ENCODE measurements around the gene HOXD10. TPM values are rescaled to one million over a fixed set of nuclear protein-coding genes. Genes with fewer than 3 reads are reported as not detected.

HOXD10 gene
- total RNA-seq, 2 experiments from 2014 or later, result not detected

- ChIA-PET CTCF (interaction anchor here (0.7 to 1.7 kb wide), 3 partner anchors 475 to 1015 kb away, joined by 3 read pairs; no protein-coding TSS in a partner anchor), POLR2A (interaction anchor here (1.0 to 1.3 kb wide), 2 partner anchors 11 to 16 kb away, joined by 3 read pairs; partner anchors contain the start of gene HOXD9)
- Mint-ChIP-seq H3K27ac (no peak overlapping the region), H3K9me3 (peaks cover 2% of the 10 kb centered on the region), H3K36me3 (ENCODE audit: low read depth) (no peaks in the 10 kb centered on the region), H3K4me3 (no peak overlapping the region), H3K4me1 (ENCODE audit: low read depth) (peaks cover 51% of the 10 kb centered on the region), H3K27me3 (peaks cover 88% of the 10 kb centered on the region)
- ATAC-seq (ENCODE audit: poor library complexity) (no peak), DNase-seq (no peak)
- peaks cover 44% of the 10 kb centered on the region for H3K4me1 ChIP-seq (ENCODE audit: insufficient read depth, low read length)
- H3K4me3 ChIP-seq (ENCODE audit: low read length), result no peak overlapping the region
- TF ChIP-seq CTCF (IDR thresholded peaks at IDR 0.05), result no peak
- intact Hi-C loops (cut with DNase I, micrococcal nuclease), result loop anchor here in 1 of 2 experiments (5.0 to 10.0 kb wide), 2 partner anchors 46 to 1281 kb away; no protein-coding TSS in a partner anchor
- H3K27me3 ChIP-seq (ENCODE audit: control insufficient read depth in 1 of 2, insufficient read depth in 2 of 2, low read length in 2 of 2), result peaks cover 82 to 92% of the 10 kb centered on the region in 2 experiments
- H3K36me3 ChIP-seq (ENCODE audit: insufficient read depth, low read length), result no peaks in the 10 kb centered on the region
- H3K27ac ChIP-seq (ENCODE audit: low read depth in 1 of 2, low read length in 2 of 2), result no peak overlapping the region
- H3K9me3 ChIP-seq (ENCODE audit: control insufficient read depth in 1 of 2, insufficient read depth in 1 of 2, low read length in 2 of 2), result peaks cover 8 to 33% of the 10 kb centered on the region in 2 experiments
Measured at GRCh38 chr2:176133389-176133788, 16.8 kb downstream of the HOXD10 start.

DNA sequence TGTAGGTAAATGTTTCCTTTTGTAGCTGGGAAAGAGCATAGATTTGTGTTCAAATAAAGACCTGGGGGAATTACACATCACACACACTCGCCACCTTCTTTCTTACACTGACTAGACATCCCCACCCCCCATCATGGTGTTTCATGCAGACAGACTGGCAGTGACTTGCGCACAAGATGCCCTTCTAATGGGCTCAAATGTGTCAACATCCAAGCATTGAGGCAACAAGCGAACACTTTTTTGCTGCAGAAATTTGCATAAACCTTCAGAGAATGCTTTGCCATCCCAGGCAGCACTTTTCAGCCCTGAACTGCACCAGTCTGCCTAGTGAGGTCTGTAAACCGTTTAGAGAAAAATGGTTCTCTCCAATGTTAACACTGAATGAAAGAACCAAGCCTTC is 17.5 kb downstream of the HOXD10 start:
- ATAC-seq (ENCODE audit: poor library complexity) (no peak), DNase-seq (no peak)
- Histone ChIP-seq H3K27me3 (ENCODE audit: control insufficient read depth in 1 of 2, insufficient read depth in 2 of 2, low read length in 2 of 2) (peaks cover 82 to 92% of the 10 kb centered on the region in 2 experiments), H3K9me3 (ENCODE audit: control insufficient read depth in 1 of 2, insufficient read depth in 1 of 2, low read length in 2 of 2) (peaks cover 14 to 32% of the 10 kb centered on the region in 2 experiments), H3K27ac (ENCODE audit: low read depth in 1 of 2, low read length in 2 of 2) (no peak overlapping the region), H3K36me3 (ENCODE audit: insufficient read depth, low read length) (no peaks in the 10 kb centered on the region), H3K4me1 (ENCODE audit: insufficient read depth, low read length) (peaks cover 42% of the 10 kb centered on the region), H3K4me3 (ENCODE audit: low read length) (no peak overlapping the region)
- no peak overlapping the region for H3K4me3 Mint-ChIP-seq
- ChIA-PET CTCF (interaction anchor here (1.7 kb wide), 1 partner anchor 518 kb away, joined by 3 read pairs; no protein-coding TSS in a partner anchor), POLR2A (interaction anchor here (1.3 kb wide), 1 partner anchor 17 kb away, joined by 3 read pairs; no protein-coding TSS in a partner anchor)
- no peak overlapping the region for H3K27ac Mint-ChIP-seq
- peaks cover 88% of the 10 kb centered on the region for H3K27me3 Mint-ChIP-seq
- no peaks in the 10 kb centered on the region for H3K36me3 Mint-ChIP-seq (ENCODE audit: low read depth)
- intact Hi-C loops (cut with DNase I, micrococcal nuclease), result loop anchor here in 1 of 2 experiments (5.0 to 10.0 kb wide), 2 partner anchors 47 to 1281 kb away; no protein-coding TSS in a partner anchor
- H3K9me3 Mint-ChIP-seq, result peaks cover 4% of the 10 kb centered on the region
- no peak for TF ChIP-seq CTCF (IDR thresholded peaks at IDR 0.05)
- peaks cover 48% of the 10 kb centered on the region for H3K4me1 Mint-ChIP-seq (ENCODE audit: low read depth)

DNA sequence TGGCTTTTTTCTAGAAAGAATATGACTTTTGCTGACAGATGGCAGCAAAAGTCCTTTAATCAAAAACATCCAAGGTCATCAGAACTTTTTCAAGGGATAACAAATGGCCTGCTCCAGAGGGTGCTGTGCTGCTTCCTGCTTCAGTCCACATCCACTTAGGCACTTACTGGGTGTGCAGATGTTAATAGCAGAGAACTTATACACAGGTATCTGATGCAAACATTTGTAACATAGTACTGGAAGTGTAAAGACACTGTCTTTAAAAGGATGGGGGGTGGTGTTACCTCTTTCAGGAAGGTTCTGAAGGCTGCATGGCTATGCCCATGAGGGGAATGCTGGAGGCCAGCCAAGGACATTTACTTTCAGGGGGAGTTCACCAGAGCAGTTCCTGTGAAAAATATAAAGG is 18.5 kb downstream of the HOXD10 start:
- Mint-ChIP-seq H3K9me3 (peaks cover 4% of the 10 kb centered on the region), H3K4me3 (no peak overlapping the region), H3K27me3 (peaks cover 93% of the 10 kb centered on the region), H3K27ac (no peak overlapping the region), H3K36me3 (ENCODE audit: low read depth) (no peaks in the 10 kb centered on the region), H3K4me1 (ENCODE audit: low read depth) (peaks cover 52% of the 10 kb centered on the region)
- no peak for TF ChIP-seq CTCF (IDR thresholded peaks at IDR 0.05)
- intact Hi-C loops (cut with DNase I, micrococcal nuclease), result loop anchor here in 1 of 2 experiments (10.0 kb wide), 1 partner anchor 1280 kb away; no protein-coding TSS in a partner anchor
- H3K27ac ChIP-seq (ENCODE audit: low read depth in 1 of 2, low read length in 2 of 2), result no peak overlapping the region
- H3K27me3 ChIP-seq (ENCODE audit: control insufficient read depth in 1 of 2, insufficient read depth in 2 of 2, low read length in 2 of 2), result peaks cover 87 to 94% of the 10 kb centered on the region in 2 experiments
- H3K9me3 ChIP-seq (ENCODE audit: control insufficient read depth in 1 of 2, insufficient read depth in 1 of 2, low read length in 2 of 2), result peaks cover 14 to 34% of the 10 kb centered on the region in 2 experiments
- H3K4me3 ChIP-seq (ENCODE audit: low read length), result no peak overlapping the region
- no peak for ATAC-seq (ENCODE audit: poor library complexity)
- H3K4me1 ChIP-seq (ENCODE audit: insufficient read depth, low read length), result peaks cover 41% of the 10 kb centered on the region
- H3K36me3 ChIP-seq (ENCODE audit: insufficient read depth, low read length), result no peaks in the 10 kb centered on the region
- POLR2A ChIA-PET, result no interaction called here
- CTCF ChIA-PET, result no interaction called here
- no peak for DNase-seq
